Amniotic stem cell (primary cell): ENCODE measurements around the gene NRG3.

Source experiments
- DNase-seq: peaks from one replicate; lab custom pipeline; 2025; lab: John Stamatoyannopoulos, UW

NRG3 gene

DNA sequence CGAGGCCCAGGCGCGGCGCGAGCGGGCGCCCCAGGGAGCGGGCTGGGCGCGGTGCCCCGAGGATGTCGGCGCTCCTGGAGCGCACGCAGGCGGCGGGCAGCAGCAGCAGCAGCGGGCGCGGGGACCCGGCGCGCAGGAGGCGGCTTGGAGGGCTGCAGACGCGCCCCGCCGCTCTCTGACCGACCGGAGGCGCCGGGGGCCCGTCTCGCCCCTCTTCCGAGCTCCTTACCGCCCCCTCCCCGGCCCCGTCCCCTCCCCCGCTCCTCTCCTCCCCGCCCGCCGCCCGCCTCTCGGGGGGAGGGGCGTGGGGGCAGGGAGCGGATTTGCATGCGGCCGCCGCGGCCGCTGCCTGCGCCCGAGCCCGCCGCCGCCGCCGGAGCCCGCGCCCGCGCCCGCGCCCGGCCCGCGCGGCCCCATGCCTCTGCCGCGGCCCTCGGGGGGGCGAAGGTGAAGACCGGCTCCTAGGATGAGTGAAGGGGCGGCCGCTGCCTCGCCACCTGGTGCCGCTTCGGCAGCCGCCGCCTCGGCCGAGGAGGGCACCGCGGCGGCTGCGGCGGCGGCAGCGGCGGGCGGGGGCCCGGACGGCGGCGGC, at the start of gene NRG3:
TSS of gene NRG3 (plus strand) at position 320 of the 592 bp plus-strand sequence.
- DNase-seq, result no peak

DNA sequence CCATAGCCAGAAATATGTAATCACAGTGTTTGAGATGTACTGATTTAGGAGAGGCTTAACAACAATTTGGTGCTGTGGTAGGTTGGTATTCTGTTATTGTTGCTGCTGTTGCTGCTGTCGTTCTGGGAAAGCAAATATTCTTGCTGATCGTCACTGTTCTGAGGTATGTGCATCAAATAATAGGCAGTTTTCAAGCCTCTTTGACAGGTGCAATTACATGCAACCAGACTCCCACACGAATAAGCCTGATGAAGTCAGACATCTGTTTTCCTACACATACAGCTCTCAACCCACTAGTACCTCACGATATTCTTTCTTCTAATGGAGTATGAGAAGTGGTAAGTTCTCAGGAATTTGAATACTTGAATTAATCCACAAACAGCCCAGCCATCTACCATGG, 46.7 kb upstream of the NRG3 start:
- no peak for DNase-seq

DNA sequence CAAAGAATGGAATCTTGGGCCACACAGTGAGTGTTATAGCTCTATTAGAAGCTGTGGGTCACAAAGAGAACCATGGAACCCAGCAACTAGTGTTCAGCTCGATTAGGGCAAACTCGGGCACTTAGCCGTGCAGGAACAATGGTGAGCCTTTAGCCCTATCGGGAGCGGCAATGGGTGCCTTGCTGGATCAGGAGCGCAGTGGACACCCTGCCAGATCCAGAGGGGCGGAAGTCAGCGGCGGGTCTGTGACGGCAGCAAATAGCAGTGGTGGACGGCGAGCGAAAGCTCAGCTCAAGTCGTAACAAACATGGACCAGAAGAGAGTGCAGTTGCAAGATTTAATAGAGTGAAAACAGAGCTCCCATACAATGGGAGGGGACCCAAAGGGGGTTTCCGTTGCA, 43.9 kb upstream of the NRG3 start:
- no peak for DNase-seq

DNA sequence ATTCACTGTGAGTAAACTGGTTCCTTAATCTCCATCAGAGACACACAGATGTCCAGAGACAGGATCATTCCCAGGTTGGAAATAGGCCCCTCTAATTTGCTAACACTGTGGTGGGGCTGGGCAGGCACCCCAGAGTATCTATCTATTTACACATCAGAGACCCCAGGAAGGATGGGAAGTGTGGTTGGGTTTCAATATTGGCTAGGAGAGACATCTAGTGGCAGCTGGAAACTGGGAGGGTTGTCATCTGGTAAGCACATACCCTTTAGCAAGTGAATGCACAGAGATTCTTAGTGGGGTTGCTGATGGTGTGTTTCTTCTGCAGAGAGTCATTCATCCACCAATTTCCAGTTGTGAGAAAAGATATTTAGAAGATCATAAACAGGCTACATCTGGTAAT, 36.0 kb upstream of the NRG3 start:
- no peak for DNase-seq

DNA sequence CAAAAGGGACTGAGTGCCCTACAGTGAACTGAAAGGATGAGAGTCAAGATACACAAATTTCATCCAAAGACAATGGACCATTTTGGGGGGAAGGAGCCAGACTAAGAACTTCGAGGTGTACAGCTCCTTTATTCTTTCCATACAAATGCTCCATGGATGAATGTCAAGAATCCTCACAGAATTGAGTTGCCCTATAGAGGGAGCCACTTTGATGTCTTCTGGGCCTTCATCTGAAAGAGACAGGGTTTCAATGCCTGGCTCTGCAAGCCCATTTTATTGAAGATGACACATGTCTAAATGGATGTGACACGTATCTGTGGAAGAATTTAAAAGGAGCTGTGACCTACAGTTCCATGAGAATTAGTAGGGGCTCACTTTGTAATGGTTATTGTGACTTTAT, 32.0 kb upstream of the NRG3 start:
- no peak for DNase-seq

DNA sequence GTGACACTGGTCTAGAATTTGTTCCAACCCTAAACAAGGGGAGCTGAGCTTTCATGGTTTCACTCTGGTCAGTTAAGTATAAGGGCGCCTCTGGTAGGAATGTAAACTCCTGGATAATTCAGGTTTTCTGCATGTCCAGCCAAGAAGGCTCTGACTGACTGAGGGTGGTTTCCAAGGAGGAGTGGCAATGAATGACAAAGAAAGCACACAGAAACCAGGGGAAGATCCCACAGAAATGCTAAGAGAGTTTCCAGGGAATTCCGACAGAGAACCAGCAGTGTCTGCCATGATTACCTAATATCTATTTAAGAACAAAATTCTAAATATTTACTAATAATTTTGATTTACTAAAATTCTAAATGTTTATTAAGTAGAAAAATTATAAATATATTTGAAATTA, 27.3 kb upstream of the NRG3 start:
- DNase-seq, result no peak

DNA sequence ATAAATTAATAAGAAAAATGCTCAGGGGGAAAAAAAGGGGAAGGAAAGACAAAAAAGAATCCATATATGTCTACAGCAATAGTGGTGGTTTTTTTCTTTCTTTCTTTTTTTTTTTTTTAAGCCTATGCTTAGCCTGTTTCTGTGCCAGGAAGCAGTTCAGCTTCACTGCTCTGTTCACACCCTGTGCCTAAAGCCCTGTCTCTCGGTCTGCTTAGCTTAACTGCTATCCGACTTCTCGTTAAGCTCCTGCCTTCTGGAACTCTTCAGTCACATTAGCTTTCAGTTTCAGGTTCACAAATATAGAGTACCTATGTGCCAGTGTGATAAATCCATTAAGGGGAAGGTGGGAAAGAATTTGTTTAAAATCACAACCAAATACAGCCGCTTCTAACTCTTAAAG, 26.5 kb upstream of the NRG3 start:
- no peak for DNase-seq

DNA sequence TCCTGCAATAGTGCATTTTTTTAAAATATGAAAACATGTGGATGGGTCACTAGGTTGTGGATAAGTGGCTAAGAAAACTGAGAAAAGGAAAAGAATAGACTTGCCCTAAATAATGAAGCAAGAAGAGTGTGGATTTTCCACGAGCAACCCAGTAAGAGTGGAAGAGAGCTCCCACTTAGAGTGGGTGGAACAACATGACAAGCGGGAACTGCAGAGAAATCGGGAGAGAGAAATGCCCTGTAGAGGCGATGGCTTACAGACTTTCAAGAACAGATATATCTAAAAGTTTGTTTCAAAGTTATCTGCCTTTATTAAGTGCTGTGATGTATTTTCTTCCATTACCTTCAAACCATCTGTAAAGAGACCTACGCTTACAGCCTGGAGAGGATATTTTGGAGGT, 26.1 kb upstream of the NRG3 start:
- DNase-seq, result no peak

DNA sequence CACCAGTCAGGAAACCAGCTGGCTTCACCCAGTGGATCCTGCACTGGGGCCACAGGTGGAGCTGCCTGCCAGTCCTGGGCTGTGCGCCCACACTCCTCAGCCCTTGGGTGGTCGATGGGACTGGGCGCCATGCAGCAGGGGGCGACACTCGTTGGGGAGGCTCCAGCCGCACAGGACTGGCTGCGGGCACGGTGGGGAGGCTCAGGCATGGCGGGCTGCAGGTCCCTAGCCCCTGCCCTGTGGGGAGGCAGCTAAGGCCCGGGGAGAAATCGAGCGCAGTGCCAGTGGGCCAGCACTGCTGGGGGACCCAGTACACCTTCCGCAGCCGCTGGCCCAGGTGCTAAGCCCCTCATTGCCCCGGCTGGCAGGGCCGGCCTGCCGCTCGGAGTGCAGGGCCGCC, 12.4 kb upstream of the NRG3 start:
- DNase-seq, result no peak

DNA sequence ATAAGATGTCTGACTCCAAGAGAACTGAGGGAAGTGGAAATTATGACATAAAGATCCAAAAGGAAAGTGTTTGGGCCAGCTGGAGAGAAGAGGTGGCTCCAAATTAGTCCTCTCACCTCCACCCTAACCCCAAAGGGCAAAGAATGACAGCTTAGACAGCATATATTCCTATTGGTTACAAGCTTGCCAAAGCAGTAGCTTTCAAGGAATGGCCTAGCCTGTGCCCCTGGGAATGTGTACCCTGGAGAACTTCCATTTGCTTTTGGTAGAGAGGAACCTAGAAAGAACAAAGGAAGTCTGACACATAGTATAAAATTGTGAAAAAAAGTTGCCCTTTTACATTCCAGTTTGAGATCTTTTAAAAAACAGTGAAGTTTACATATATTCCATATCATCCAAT, 11.2 kb upstream of the NRG3 start:
- DNase-seq, result no peak

DNA sequence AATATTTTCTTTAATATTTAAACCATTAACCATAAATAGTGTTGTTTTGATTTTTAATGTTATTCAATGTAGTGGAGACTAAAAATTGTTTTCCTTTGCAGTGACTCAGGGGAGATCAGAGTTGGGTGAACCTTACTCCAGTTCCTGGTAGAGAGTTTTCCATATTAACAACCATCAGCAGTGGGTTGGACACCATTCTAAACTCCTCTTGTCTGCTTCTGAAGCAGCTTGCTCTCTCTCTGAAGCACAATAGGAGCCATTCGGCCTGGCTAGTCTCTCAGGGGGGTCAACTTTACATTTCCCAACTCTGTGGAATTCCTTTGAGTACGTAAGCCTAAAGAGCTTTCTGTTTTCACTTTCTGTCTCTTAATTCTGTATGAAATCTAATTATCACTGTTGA, 9.4 kb upstream of the NRG3 start:
- DNase-seq, result no peak

DNA sequence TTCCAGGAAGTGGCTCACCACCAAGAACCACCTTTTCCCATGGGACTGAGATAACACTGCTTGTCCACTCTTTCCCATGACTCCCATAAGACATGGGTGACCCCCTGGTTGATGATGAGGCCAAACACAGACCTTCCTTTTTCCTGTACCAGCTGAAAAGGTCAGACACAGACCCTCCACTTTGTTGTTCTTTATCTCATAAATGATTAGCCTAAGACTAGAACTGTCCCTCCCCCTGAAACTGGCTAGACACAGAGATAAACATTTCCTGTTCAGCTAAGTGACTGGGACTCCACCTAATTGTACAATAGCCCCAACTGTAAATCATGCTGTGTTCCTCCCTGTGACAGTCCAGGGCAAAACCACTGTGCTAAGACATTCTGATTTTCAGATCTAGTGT, 8.2 kb upstream of the NRG3 start:
- no peak for DNase-seq

DNA sequence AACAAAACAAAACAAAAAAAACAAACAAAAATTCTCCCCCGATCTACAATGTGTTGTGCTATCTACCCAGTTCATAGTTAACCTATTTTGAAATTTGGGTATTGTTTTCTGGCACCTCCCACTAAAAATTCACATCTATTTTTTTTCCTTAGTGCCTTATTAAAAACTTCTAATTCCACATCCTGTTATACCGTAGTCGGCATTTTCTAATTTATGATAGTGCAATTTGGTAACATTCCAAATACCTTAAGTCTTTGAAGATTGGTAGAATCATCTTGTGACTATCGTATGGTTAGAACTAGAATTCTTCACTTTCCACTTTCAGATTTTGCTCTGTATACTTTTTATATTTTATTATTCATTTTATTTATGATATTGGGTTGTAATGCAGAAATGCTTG, 4.5 kb upstream of the NRG3 start:
- no peak for DNase-seq

DNA sequence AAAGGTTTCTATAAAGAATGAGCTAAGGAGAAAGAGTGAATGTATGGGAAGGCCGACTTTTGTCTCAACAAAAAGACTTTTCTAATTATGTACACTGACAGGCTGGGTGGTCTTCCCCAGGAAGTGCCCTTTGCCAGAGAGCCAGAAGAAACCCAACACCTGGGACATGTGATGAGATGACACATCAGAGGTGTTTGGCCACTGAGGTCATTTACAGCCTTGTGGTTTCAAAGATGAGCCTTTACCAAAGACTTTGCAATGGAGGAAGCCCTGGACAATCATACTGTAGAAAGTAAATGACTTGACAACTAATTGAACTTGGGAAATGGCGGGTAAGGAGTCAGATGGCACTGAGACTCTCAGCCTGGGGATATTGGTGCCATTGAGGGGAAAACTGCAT, 3.4 kb upstream of the NRG3 start:
- no peak for DNase-seq

DNA sequence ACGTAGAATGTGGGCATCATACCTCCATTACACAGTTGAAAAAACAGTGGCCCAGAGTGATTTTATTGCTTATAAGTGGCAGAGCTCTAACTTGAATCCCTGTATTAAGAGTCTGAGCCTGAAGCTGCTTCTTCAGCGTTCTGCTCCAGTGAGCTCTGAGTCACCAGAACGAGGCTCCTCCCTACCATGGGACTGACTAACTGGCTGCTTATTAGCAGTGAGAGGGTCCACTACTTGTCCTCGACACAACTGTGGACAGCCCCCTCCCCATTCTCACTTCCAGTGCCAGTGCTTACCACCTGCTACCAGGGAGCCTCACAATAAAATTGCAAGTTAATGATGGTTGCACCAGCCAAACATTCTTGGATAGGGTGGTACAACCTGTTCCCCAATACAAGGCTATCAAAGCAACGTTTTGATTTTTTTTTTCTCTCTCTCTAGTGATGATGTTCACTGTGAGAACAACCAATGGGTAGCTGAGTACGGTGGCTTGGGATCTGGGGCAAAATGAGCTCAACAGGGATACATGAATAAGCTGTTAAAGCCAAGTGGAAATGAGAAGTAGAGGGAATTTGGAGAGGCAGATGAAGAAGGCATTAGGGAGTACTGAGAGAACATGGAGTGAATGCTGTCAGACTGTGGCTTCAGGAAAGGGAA, 2.7 kb upstream of the NRG3 start:
- no peak for DNase-seq

DNA sequence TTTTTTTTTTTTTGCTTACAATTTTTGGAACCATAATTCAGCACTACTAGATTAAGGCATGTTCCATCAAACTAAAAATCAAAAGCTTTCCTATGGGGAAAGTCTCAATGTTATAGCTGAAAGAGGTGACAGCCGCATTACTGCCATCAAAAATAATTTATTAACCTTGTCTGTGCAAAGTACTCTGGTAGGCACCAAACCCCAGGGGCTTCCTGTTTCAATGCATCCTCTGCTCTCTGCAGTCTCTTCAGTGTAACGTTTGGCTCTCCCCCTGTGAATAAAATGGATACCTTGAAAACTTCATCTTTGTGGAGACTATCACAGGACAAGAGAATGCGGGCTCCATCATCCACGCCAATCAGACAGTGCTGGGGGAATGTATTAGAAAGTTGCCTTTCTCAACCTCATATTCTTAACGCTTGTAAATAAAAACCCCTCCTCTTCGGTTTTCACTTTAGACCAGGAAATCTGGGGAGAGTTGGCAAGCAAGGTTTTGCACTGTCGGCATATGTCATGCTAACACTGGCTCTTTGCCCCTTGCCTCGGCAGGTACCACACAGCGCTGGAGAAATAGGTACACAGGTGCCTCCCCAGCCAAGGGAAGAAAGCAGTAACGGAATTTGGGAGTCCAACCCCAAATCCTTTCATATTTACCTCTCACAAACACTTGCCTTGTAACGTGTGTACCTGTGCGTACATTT, 1.6 kb upstream of the NRG3 start:
- no peak for DNase-seq

DNA sequence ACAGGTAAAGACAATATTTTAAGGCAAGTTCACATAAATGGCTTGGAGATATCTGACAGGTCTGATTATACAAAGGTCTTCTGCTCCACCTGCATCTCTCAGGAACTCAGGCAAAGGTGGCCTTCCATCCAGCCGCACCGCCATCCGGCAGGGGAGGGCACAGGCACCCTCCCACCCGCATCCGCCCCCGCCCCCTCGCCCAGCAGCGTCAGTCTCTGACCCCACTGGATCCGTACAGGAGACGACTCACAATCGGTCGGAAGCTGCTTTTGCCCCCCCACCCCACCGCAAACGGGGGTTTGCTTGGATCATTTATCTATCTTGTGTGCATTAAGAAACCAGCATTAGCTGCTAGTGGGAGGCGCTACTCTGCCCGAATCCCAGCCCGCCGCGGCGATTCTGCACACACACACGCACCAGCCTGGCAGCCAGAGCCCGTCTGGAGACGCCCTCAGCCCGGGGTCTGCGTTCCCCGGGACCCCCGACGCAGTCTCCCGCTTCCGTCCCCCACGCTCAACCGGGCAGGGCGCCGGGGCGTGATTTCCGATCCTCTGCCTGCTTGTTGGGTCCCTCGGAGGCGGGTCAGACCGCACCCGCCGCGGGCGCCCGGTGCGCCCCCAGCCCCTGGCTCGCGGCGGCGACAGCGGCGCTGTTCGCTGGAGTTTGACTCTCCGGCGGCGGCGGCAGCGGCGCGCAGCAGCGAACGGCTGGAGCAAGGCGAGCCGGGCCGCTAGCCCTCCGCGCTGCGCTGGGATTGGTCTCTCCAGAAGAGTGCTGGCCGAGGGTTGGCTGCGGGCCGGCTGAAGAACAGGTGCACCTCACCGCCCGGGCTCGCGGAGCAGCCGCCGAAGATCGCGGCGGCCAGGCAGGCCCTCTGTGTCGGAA, 820 bp upstream of the NRG3 start:
- DNase-seq, result no peak

DNA sequence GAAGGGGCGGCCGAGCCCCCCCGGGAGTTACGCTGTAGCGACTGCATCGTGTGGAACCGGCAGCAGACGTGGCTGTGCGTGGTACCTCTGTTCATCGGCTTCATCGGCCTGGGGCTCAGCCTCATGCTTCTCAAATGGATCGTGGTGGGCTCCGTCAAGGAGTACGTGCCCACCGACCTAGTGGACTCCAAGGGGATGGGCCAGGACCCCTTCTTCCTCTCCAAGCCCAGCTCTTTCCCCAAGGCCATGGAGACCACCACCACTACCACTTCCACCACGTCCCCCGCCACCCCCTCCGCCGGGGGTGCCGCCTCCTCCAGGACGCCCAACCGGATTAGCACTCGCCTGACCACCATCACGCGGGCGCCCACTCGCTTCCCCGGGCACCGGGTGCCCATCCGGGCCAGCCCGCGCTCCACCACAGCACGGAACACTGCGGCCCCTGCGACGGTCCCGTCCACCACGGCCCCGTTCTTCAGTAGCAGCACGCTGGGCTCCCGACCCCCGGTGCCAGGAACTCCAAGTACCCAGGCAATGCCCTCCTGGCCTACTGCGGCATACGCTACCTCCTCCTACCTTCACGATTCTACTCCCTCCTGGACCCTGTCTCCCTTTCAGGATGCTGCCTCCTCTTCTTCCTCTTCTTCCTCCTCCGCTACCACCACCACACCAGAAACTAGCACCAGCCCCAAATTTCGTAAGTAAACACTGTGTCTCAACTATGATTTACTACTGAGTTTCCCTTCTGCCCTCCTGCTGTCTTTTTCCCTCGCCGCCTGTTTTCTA, 666 bp downstream of the NRG3 start:
- no peak for DNase-seq

DNA sequence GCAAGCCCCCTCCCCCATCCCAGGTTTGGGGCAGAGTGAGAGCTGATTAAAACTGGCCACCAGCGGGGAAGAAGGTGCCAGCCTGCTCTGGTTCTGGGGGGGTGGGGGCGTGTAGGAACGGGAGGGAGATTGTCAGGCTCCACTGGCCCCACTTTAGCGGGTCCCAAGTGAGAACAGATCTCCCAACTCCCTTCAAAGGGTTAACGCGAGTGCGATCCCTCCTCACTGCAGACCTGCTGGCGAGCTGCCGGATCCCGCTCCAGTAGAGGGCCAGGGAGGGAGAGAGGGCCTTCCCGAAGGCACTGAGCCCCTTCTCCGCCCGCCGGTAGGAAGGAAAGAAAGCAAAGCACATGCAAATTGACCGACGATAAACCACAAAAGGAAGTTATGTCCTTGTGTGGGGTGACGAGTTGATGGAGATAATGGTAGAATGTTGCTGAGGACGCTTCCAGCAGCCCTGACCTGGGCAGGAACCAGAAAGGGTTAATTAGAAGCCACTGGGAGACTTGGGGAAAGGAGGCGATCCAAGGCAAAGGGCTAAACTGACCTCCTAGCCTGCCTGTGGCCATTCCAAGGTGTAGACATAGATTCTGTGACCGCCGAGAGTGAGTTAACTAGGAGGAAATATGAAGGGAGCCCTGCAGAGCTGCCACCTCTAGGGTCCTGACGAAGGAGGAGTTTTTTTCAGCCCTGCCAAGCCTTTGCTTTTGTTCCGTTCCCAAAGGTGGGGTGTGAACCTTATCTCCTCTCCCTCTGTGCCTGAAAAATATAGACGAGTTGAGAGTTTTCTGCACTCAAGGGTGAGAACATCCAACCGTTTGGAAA, 1.5 kb downstream of the NRG3 start:
- no peak for DNase-seq

DNA sequence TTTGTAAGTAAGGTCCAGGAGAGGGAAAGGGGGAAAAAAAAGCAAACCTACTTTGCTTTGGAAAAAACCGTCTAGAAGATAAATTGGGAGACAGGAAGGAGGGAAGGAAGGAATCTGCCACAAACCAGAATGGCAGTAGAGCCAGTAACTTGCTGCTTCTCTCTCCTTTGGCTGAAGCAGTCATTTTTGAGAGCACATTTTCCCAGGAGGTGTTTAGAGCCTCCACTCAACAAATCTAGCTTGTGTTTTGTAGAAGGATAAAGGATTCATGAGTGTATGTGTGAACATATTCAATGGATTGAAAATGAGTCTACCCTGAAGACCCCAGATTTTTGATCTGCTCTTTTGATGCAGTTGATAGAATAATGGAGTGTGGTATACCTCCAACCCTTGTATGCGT, 2.6 kb downstream of the NRG3 start:
- no peak for DNase-seq

DNA sequence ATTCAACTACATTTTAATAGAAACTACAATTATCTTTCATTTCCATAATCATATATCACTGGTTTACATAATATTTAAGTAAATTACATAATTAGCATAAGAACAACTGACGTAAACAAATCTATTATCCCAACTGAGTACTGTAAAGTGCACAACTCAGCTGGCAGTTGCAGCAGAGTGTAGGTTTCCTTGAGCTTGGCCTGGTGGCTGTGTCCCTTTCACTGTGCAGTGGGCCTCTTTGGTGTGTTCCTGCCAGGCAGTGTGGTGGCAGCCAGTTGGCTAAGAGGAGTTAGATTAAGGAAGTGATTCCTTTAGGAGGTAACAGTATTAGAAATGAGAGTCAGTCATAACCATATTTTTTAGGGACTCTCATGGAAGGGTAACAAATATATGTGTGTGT, 7.0 kb downstream of the NRG3 start:
- no peak for DNase-seq
